IMR-90 (cell line): Measurements from ENCODE around the gene SRP14. TPM values are rescaled to one million over a fixed set of nuclear protein-coding genes. Genes with fewer than 3 reads are reported as not detected.

Experiments
- ATAC-seq: fragments of 200-7000 bp; cut with Tn5 transposase; 2 replicates; pipeline ENCODE4 v1.9.1; 2020; ENCODE audit warnings: low read depth, mild to moderate bottlenecking, moderate library complexity
- BruUV-seq: library from RNA; stranded (reverse); fragments of 400-500 nt; replicated peaks from 2 replicates; lab custom pipeline; 2021; lab: Mats Ljungman, UMichigan
- CTCF ChIA-PET: fragments of 300-600 bp; formaldehyde crosslinking; extraction: SDS; loops from one replicate; lab custom pipeline; 2021; ENCODE audit warnings: antibody characterized with exemption; lab: Yijun Ruan, JAX
- POLR2A ChIA-PET: fragments of 300-600 bp; sonication (Branson Sonifier 250); formaldehyde crosslinking; loops from one replicate; lab custom pipeline; 2022; ENCODE audit warnings: antibody characterized with exemption; ENCODE audit not compliant: unreplicated experiment; lab: Charles Lee
- DNase-seq: peaks from one replicate; pipeline ENCODE4 v3.0.0; 2013
- H2AFZ ChIP-seq: replicated peaks from 2 replicates; pipeline ENCODE3; 2013; ENCODE audit warnings: low read length, mild to moderate bottlenecking; ENCODE audit not compliant: poor library complexity
- H2AK5ac ChIP-seq: 2 replicates; pipeline ENCODE4 v1.6.1; 2013; ENCODE audit warnings: low read depth, low read length, inconsistent platforms
- H2AK9ac ChIP-seq: replicated peaks from 2 replicates; pipeline ENCODE3; 2013; ENCODE audit warnings: mild to moderate bottlenecking, low read depth, low read length, moderate library complexity; ENCODE audit not compliant: poor library complexity
- H2BK120ac ChIP-seq: 2 replicates; pipeline ENCODE4 v1.6.1; 2013; ENCODE audit warnings: low read depth, low read length, inconsistent platforms
- H2BK15ac ChIP-seq: 3 replicates; pipeline ENCODE4 v1.6.1; 2013; ENCODE audit warnings: low read depth, low read length, inconsistent platforms
- H2BK20ac ChIP-seq: 2 replicates; pipeline ENCODE4 v1.6.1; 2013; ENCODE audit warnings: low read depth, mild to moderate bottlenecking, inconsistent platforms, low read length, moderate library complexity
- H2BK5ac ChIP-seq: 2 replicates; pipeline ENCODE4 v1.6.1; 2013; ENCODE audit warnings: mild to moderate bottlenecking, low read depth, low read length, inconsistent platforms; ENCODE audit not compliant: poor library complexity, severe bottlenecking
- H3K14ac ChIP-seq: replicated peaks from 2 replicates; pipeline ENCODE4 v1.6.1; 2013; ENCODE audit warnings: low read depth, low read length, inconsistent platforms
- H3K18ac ChIP-seq: 2 replicates; pipeline ENCODE4 v1.6.1; 2013; ENCODE audit warnings: low read depth, low read length, control low read depth
- H3K23ac ChIP-seq: 2 replicates; pipeline ENCODE4 v1.6.1; 2013; ENCODE audit warnings: low read depth, low read length, inconsistent platforms
- H3K27ac ChIP-seq: 2 replicates; pipeline ENCODE4 v1.5.1; 2013; ENCODE audit warnings: mild to moderate bottlenecking, control low read depth, low read length; ENCODE audit not compliant: insufficient read depth
- H3K27me3 ChIP-seq: 2 replicates; pipeline ENCODE4 v1.6.1; 2013; ENCODE audit warnings: low read length; ENCODE audit not compliant: control insufficient read depth, insufficient read depth
- H3K36me3 ChIP-seq: 2 replicates; pipeline ENCODE4 v1.6.1; 2013; ENCODE audit warnings: low read length, mixed read lengths; ENCODE audit not compliant: control insufficient read depth, insufficient read depth
- H3K4ac ChIP-seq: 2 replicates; pipeline ENCODE4 v1.6.1; 2013; ENCODE audit warnings: low read depth, low read length, inconsistent platforms
- H3K4me1 ChIP-seq: 2 replicates; pipeline ENCODE4 v1.6.1; 2013; ENCODE audit warnings: low read length, mixed read lengths; ENCODE audit not compliant: control insufficient read depth, insufficient read depth
- H3K4me2 ChIP-seq: 2 replicates; pipeline ENCODE4 v1.6.1; 2013; ENCODE audit warnings: low read depth, mild to moderate bottlenecking, control low read depth, low read length, moderate library complexity
- H3K4me3 ChIP-seq: 2 replicates; pipeline ENCODE4 v1.5.1; 2013; ENCODE audit warnings: low read depth, mild to moderate bottlenecking, control low read depth, low read length, moderate library complexity; ENCODE audit not compliant: insufficient read depth
- H3K56ac ChIP-seq: 2 replicates; pipeline ENCODE4 v1.6.1; 2013; ENCODE audit warnings: low read length, inconsistent platforms; ENCODE audit not compliant: insufficient read depth; ENCODE audit errors: extremely low read depth
- H3K79me1 ChIP-seq, 2 experiments: 2 replicates each; pipeline ENCODE4 v1.6.1; 2013; ENCODE audit warnings: low read length in 2 of 2, inconsistent platforms in 1 of 2, low read depth in 1 of 2
- H3K9ac ChIP-seq: 2 replicates; pipeline ENCODE4 v1.6.1; 2013; ENCODE audit warnings: low read depth, low read length, control low read depth
- H3K9me1 ChIP-seq: 2 replicates; pipeline ENCODE4 v1.6.1; 2013; ENCODE audit warnings: low read length, inconsistent platforms; ENCODE audit not compliant: insufficient read depth
- H3K9me3 ChIP-seq: 2 replicates; pipeline ENCODE4 v1.6.1; 2013; ENCODE audit warnings: low read length; ENCODE audit not compliant: control insufficient read depth, insufficient read depth
- H4K20me1 ChIP-seq: 2 replicates; pipeline ENCODE4 v1.6.1; 2013; ENCODE audit warnings: low read length, inconsistent platforms; ENCODE audit not compliant: insufficient read depth
- H4K5ac ChIP-seq: 2 replicates; pipeline ENCODE4 v1.6.1; 2013; ENCODE audit warnings: mild to moderate bottlenecking, low read depth, low read length, control low read depth
- H4K8ac ChIP-seq, 2 experiments: 2 replicates each; pipeline ENCODE4 v1.6.1; 2013; ENCODE audit warnings: low read depth in 2 of 2, low read length in 2 of 2, control low read depth in 1 of 2, inconsistent platforms in 1 of 2
- H4K91ac ChIP-seq: 2 replicates; pipeline ENCODE4 v1.6.1; 2013; ENCODE audit warnings: low read depth, low read length, inconsistent platforms; ENCODE audit not compliant: insufficient read depth
- BHLHE40 ChIP-seq: fragments of 150-350 bp; IDR thresholded peaks from 2 replicates; pipeline ENCODE4 v1.6.1; 2016; ENCODE audit warnings: mild to moderate bottlenecking, low read depth, low read length
- CHD1 ChIP-seq: IDR thresholded peaks from 2 replicates; pipeline ENCODE4 v1.6.1; 2012; ENCODE audit warnings: low read depth, low read length, improper control_type of control experiment
- ELK1 ChIP-seq: fragments of 150-350 bp; IDR thresholded peaks from 2 replicates; pipeline ENCODE4 v1.6.1; 2016; ENCODE audit warnings: low read depth, mild to moderate bottlenecking, low read length, moderate library complexity, borderline replicate concordance
- FOS ChIP-seq: fragments of 150-350 bp; IDR thresholded peaks from 2 replicates; pipeline ENCODE4 v1.6.1; 2016; ENCODE audit warnings: low read depth, low read length
- MAFK ChIP-seq: IDR thresholded peaks from 2 replicates; pipeline ENCODE4 v1.6.1; 2012; ENCODE audit warnings: low read depth, low read length, improper control_type of control experiment
- MAZ ChIP-seq: IDR thresholded peaks from 2 replicates; pipeline ENCODE4 v1.6.1; 2012; ENCODE audit warnings: low read depth, mild to moderate bottlenecking, low read length, improper control_type of control experiment, moderate library complexity, borderline replicate concordance
- MXI1 ChIP-seq: IDR thresholded peaks from 2 replicates; pipeline ENCODE4 v1.6.1; 2012; ENCODE audit warnings: low read depth, mild to moderate bottlenecking, low read length, moderate library complexity, borderline replicate concordance
- NFE2L2 ChIP-seq: fragments of 150-350 bp; IDR thresholded peaks from 2 replicates; pipeline ENCODE4 v1.6.1; 2016; ENCODE audit warnings: low read depth, mild to moderate bottlenecking, low read length
- POLR2A ChIP-seq: IDR thresholded peaks from 2 replicates; pipeline ENCODE4 v1.6.1; 2012; ENCODE audit warnings: mild to moderate bottlenecking, low read depth, low read length
- RAD21 ChIP-seq: IDR thresholded peaks from 2 replicates; pipeline ENCODE4 v1.6.1; 2012; ENCODE audit warnings: low read length, improper control_type of control experiment
- RFX5 ChIP-seq: IDR thresholded peaks from 2 replicates; pipeline ENCODE4 v1.8.0; 2012; ENCODE audit warnings: low read depth, mild to moderate bottlenecking, low read length, moderate library complexity
- SMC3 ChIP-seq: fragments of 150-350 bp; IDR thresholded peaks from 2 replicates; pipeline ENCODE4 v1.6.1; 2016; ENCODE audit warnings: low read depth, mild to moderate bottlenecking, antibody characterized with exemption, low read length, moderate library complexity
- WGBS, 2 experiments: methylation state at CpG; one replicate each; pipeline versions ENCODE4 v1.1.5 to v1.1.7; 2013; ENCODE audit warnings: missing lambda C conversion rate in 2 of 2; ENCODE audit not compliant: insufficient read length in 1 of 2; ENCODE audit errors: extremely low coverage in 2 of 2; 5-methylcytosine and 5-hydroxymethylcytosine counted together
- dilution Hi-C: fragments of 300-500 bp; cut with HindIII; formaldehyde crosslinking; loops from one replicate; pipeline ENCODE4 v1.14.3; 2018; ENCODE audit warnings: low sequenced_read_pairs; ENCODE audit not compliant: unreplicated experiment
- in situ Hi-C: fragments of 300-500 bp; cut with MboI; formaldehyde crosslinking; loops from 3 replicates; pipeline ENCODE4 v1.14.3; 2019; ENCODE audit warnings: low sequenced_read_pairs, inconsistent platforms, mixed read lengths
- intact Hi-C: fragments of 100-400 bp; cut with micrococcal nuclease; formaldehyde crosslinking; loops from 2 replicates; pipeline ENCODE4 v1.10.0; 2022
- polyA plus RNA-seq, 3 experiments: library from polyadenylated mRNA; depleted of rRNA; stranded (reverse); fragments of >200 nt; gene quantifications; 2 replicates each; pipeline ENCODE4 v1.2.3, GENCODE V29; 2012; ENCODE audit warnings: low replicate concordance in 1 of 3
- total RNA-seq: library from RNA; depleted of rRNA; stranded (reverse); fragments of >200 nt; gene quantifications from 2 replicates; pipeline ENCODE4 v1.2.3, GENCODE V29; 2012
- TF ChIP-seq, protein P1 (sequence below): conservative IDR thresholded peaks from 2 replicates; pipeline ENCODE4 v1.5.1; 2012; ENCODE audit warnings: mild to moderate bottlenecking, low read depth, low read length, improper control_type of control experiment

Gene SRP14
- total and polyA plus RNA-seq, 2 of the 4 experiments (the other 2 are of a cell fraction) = 106 to 295 TPM

DNA sequence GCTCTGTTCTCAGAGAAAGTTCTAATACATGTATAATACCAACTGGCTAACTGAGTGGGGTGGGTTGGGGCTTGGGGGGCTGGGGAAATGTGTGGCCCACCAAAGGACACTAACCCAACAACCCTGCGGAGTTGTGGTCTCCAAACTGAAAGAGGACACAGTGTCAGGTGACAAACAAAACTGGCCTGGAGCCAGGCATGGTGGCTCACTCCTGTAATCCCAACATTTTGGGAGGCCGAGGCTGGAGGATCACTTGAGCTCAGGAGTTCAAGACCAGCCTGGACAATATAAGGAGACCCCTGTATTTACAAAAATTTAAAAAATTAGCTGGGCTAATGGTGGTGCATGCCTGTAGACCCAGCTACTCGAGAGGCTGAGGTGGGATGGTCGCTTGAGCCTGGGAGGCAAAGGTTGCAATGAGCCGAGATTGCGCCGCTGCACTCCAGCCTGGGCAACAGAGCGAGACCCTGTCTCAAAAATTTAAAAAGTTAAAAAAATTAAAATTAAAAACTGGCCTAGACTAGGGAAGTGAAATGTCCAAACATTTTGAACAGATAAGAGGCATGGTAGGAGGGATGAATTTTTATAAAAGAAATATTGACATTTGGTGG is 31.7 kb upstream of the SRP14 start:
- Histone ChIP-seq H2AK9ac (no peak overlapping the region), H2BK120ac (no peak overlapping the region), H2BK5ac (no peak overlapping the region), H2BK15ac (no peak overlapping the region), H4K8ac (no peak overlapping the region), H3K4me1 (peaks cover 11% of the 10 kb centered on the region), H3K4me2 (no peak overlapping the region), H3K4me3 (no peak overlapping the region), H3K18ac (no peak overlapping the region), H4K5ac (no peak overlapping the region), H4K20me1 (no peaks in the 10 kb centered on the region), H3K56ac (no peak overlapping the region), H3K27ac (no peak overlapping the region), H3K9ac (no peak overlapping the region), H4K91ac (no peak overlapping the region), H3K36me3 (no peaks in the 10 kb centered on the region), H3K23ac (no peak overlapping the region), H3K9me1 (peaks cover 4% of the 10 kb centered on the region; the same call in 1 of the 2 replicates), H3K4ac (no peak overlapping the region), H3K27me3 (no peaks in the 10 kb centered on the region), H3K14ac (no peak overlapping the region), H2BK20ac (no peak overlapping the region), H3K79me1 (no peaks in the 10 kb centered on the region), H2AFZ (no peak overlapping the region), H2AK5ac (no peak overlapping the region), H3K9me3 (no peaks in the 10 kb centered on the region)
- DNase-seq (no peak), ATAC-seq (no peak)
- CTCF ChIA-PET = no interaction called here
- no TSS peak for BruUV-seq
- in situ Hi-C loops = no loop called here
- POLR2A ChIA-PET = no interaction called here
- 100% methylated on average over 1 of the region's 8 CpGs; no CpG with 5 or more reads in 1 of the 2 experiments for WGBS, 2 experiments
- TF ChIP-seq, protein P1, sequence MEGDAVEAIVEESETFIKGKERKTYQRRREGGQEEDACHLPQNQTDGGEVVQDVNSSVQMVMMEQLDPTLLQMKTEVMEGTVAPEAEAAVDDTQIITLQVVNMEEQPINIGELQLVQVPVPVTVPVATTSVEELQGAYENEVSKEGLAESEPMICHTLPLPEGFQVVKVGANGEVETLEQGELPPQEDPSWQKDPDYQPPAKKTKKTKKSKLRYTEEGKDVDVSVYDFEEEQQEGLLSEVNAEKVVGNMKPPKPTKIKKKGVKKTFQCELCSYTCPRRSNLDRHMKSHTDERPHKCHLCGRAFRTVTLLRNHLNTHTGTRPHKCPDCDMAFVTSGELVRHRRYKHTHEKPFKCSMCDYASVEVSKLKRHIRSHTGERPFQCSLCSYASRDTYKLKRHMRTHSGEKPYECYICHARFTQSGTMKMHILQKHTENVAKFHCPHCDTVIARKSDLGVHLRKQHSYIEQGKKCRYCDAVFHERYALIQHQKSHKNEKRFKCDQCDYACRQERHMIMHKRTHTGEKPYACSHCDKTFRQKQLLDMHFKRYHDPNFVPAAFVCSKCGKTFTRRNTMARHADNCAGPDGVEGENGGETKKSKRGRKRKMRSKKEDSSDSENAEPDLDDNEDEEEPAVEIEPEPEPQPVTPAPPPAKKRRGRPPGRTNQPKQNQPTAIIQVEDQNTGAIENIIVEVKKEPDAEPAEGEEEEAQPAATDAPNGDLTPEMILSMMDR = no peak
- TF ChIP-seq BHLHE40 (no peak), POLR2A (no peak), RFX5 (no peak), NFE2L2 (no peak), SMC3 (no peak), ELK1 (no peak), MAFK (no peak), RAD21 (no peak), MAZ (no peak), CHD1 (no peak), FOS (no peak), MXI1 (no peak)
- intact Hi-C loops = loop anchor here (1.0 kb wide), 1 partner anchor 9 kb away; no protein-coding TSS in a partner anchor
- dilution Hi-C loops = no loop called here
